ENCODE results near the gene NCBP1. TPM values are rescaled to one million over a fixed set of nuclear protein-coding genes. Genes with fewer than 3 reads are reported as not detected.

NCBP1 gene
- total RNA-seq, 2 donors from 2014 or later: 36.9 to 41.2 TPM

- no peak for ATAC-seq
- peaks cover 6 to 9% of the 10 kb centered on the region in 2 donors for H3K36me3 Mint-ChIP-seq
- no peak overlapping the region for H3K27ac Mint-ChIP-seq
- H3K9me3 Mint-ChIP-seq: peaks cover 4 to 14% of the 10 kb centered on the region in 2 donors
- no peak for DNase-seq (ENCODE audit: low spot score in 2 of 2)
These were observed 84.2 kb downstream of the NCBP1 start for GRCh38 chr9:97717866-97718265.

GRCh38 chr9:97721396-97721795 lies 87.8 kb downstream of the NCBP1 start:
- DNase-seq (ENCODE audit: low spot score in 2 of 2) (no peak), ATAC-seq (no peak)
- Mint-ChIP-seq H3K36me3 (peaks cover 6 to 9% of the 10 kb centered on the region in 2 donors), H3K27ac (no peak overlapping the region), H3K9me3 (peaks cover 4 to 14% of the 10 kb centered on the region in 2 donors)

GRCh38 chr9:97722331-97722730 lies 88.7 kb downstream of the NCBP1 start:
- H3K36me3 Mint-ChIP-seq: peaks cover 6 to 9% of the 10 kb centered on the region in 2 donors
- peaks cover 4 to 14% of the 10 kb centered on the region in 2 donors for H3K9me3 Mint-ChIP-seq
- H3K27ac Mint-ChIP-seq: no peak overlapping the region
- DNase-seq (ENCODE audit: low spot score in 2 of 2) (no peak), ATAC-seq (no peak)

Other genes starting within 250 kb of the NCBP1 start
- gene TDRD7, start 221.7 kb upstream of the NCBP1 start, total RNA-seq: 10 to 100 TPM in 1 of 2 donors, 1 to 10 TPM in 1; 5.0 to 12.2 TPM
- 1 to 10 TPM in 1 of 2 donors, under 1 TPM in 1; 0.96 to 1.5 TPM for gene TMOD1, start 132.2 kb upstream of the NCBP1 start, total RNA-seq
- gene TSTD2, start 453 bp upstream of the NCBP1 start, total RNA-seq: 10 to 100 TPM; 14.2 to 18.1 TPM
- gene XPA, start 63.5 kb downstream of the NCBP1 start, total RNA-seq: 1 to 10 TPM; 7.7 to 8.4 TPM
- gene FOXE1, start 219.4 kb downstream of the NCBP1 start, total RNA-seq: under 1 TPM; 0.06 to 0.07 TPM